HepG2 (cell line): ENCODE data around the gene PGC. TPM values are rescaled to one million over a fixed set of nuclear protein-coding genes. Genes with fewer than 3 reads are reported as not detected.

Source experiments
- ATAC-seq: fragments of 200-7000 bp; cut with Tn5 transposase; 3 replicates; pipeline ENCODE4 v1.9.1; 2020; ENCODE audit warnings: mild to moderate bottlenecking, moderate library complexity
- BruUV-seq: library from RNA; stranded (reverse); fragments of 400-500 nt; replicated peaks from 2 replicates; lab custom pipeline; 2021; lab: Mats Ljungman, UMichigan
- CTCF ChIA-PET: fragments of 300-600 bp; formaldehyde crosslinking; extraction: SDS; loops from one replicate; lab custom pipeline; 2021; ENCODE audit warnings: low total read pairs, inconsistent platforms, low intra/inter-chr PET ratio; lab: Yijun Ruan, JAX
- POLR2A ChIA-PET: fragments of 350-600 bp; sonication (Branson Sonifier 250); formaldehyde crosslinking; loops from one replicate; lab custom pipeline; 2020; ENCODE audit warnings: antibody characterized with exemption, inconsistent platforms; lab: Yijun Ruan, JAX
- DNase-seq: peaks from one replicate; pipeline ENCODE4 v3.0.0-alpha.2; 2015; ENCODE audit warnings: low spot score
- FAIRE-seq: peaks from 3 replicates; lab custom pipeline; 2011; peaks lifted over from hg19 to GRCh38; lab: Jason Lieb, UNC
- H2AFZ ChIP-seq: one replicate; pipeline ENCODE4 v1.6.1; 2011; ENCODE audit warnings: low read length, inconsistent platforms
- H3K27ac ChIP-seq: fragments of 300-600 bp; 3 replicates; pipeline ENCODE4 v1.8.0; 2011; ENCODE audit warnings: mixed run types, mild to moderate bottlenecking, mixed read lengths, low read length, inconsistent platforms; ENCODE audit not compliant: insufficient read depth; ENCODE audit errors: extremely low read length
- H3K27me3 ChIP-seq, 2 experiments: fragments of 200-600 bp in 1 of 2; 2 replicates in 1 of 2; 3 replicates in 1 of 2; pipeline versions ENCODE4 v1.6.0 to v1.8.0; 2011; ENCODE audit warnings: low read length in 2 of 2, mild to moderate bottlenecking in 2 of 2, moderate library complexity in 2 of 2, inconsistent platforms in 1 of 2; ENCODE audit not compliant: insufficient read depth in 2 of 2, control insufficient read depth in 1 of 2
- H3K36me3 ChIP-seq, 2 experiments: fragments of 200-600 bp in 1 of 2; replicated peaks in 1 of 2; 2 replicates in 1 of 2; 3 replicates in 1 of 2; pipeline versions ENCODE4 v1.5.1 to v1.8.0; 2011; ENCODE audit warnings: low read length in 2 of 2, inconsistent platforms in 1 of 2; ENCODE audit not compliant: insufficient read depth in 2 of 2, control insufficient read depth in 1 of 2
- H3K4me1 ChIP-seq: 2 replicates; pipeline ENCODE4 v1.5.1; 2012; ENCODE audit warnings: low read length, inconsistent platforms; ENCODE audit not compliant: insufficient read depth
- H3K4me2 ChIP-seq: 2 replicates; pipeline ENCODE4 v1.6.0; 2011; ENCODE audit warnings: low read depth, low read length, inconsistent platforms
- H3K4me3 ChIP-seq, 3 experiments: fragments of 200-600 bp in 1 of 3; sonication (generic), shearing (Covaris generic) in 1 of 3; replicated peaks in 1 of 3; 2 replicates each; pipeline ENCODE4 v1.5.1; 2011 to 2016; ENCODE audit warnings: low read length in 3 of 3, inconsistent platforms in 2 of 3, low read depth in 2 of 3, mild to moderate bottlenecking in 2 of 3, control low read depth in 1 of 3, mixed read lengths in 1 of 3; ENCODE audit not compliant: insufficient read depth in 1 of 3
- H3K79me2 ChIP-seq: one replicate; pipeline ENCODE4 v1.6.1; 2011; ENCODE audit warnings: low read length, inconsistent platforms; ENCODE audit not compliant: insufficient read depth
- H3K9ac ChIP-seq: 2 replicates; pipeline ENCODE4 v1.6.0; 2011; ENCODE audit warnings: mild to moderate bottlenecking, low read depth, low read length, inconsistent platforms; ENCODE audit not compliant: insufficient read depth
- H3K9me3 ChIP-seq: 2 replicates; pipeline ENCODE4 v1.5.1; 2012; ENCODE audit warnings: mild to moderate bottlenecking, low read length
- H4K20me1 ChIP-seq: 2 replicates; pipeline ENCODE4 v1.6.0; 2011; ENCODE audit warnings: inconsistent platforms, mild to moderate bottlenecking, low read length, moderate library complexity; ENCODE audit not compliant: insufficient read depth
- CHCHD3 ChIP-seq: sonication (generic); formaldehyde crosslinking; IDR thresholded peaks from 2 replicates; pipeline ENCODE4 v1.8.0; 2022; ENCODE audit warnings: mild to moderate bottlenecking, missing genetic modification reagents, moderate library complexity
- IKZF1 ChIP-seq: fragments of 450-650 bp; IDR thresholded peaks from 2 replicates; pipeline ENCODE4 v1.7.1; 2016
- MEIS2 ChIP-seq: sonication (generic); formaldehyde crosslinking; IDR thresholded peaks from 2 replicates; pipeline ENCODE4 v1.9.0; 2021; ENCODE audit warnings: mild to moderate bottlenecking, missing genetic modification reagents
- MTF2 ChIP-seq: sonication (generic); formaldehyde crosslinking; IDR thresholded peaks from 2 replicates; pipeline ENCODE4 v1.5.0; 2020; ENCODE audit warnings: missing genetic modification reagents, borderline replicate concordance
- SMAD1 ChIP-seq: sonication (generic); formaldehyde crosslinking; IDR thresholded peaks from 2 replicates; pipeline ENCODE4 v1.4.0; 2020; ENCODE audit warnings: missing genetic modification reagents, low read depth, mild to moderate bottlenecking, borderline replicate concordance
- ZNF713 ChIP-seq: sonication (generic); formaldehyde crosslinking; IDR thresholded peaks from 2 replicates; pipeline ENCODE4 v1.4.0; 2020; ENCODE audit warnings: mild to moderate bottlenecking, missing genetic modification reagents
- WGBS: methylation state at CpG from one replicate; pipeline ENCODE4 v1.1.6; 2017; ENCODE audit warnings: low lambda C conversion rate; 5-methylcytosine and 5-hydroxymethylcytosine counted together
- in situ Hi-C: cut with HindIII; loops from 2 replicates; pipeline ENCODE4 v1.10.0; 2017; ENCODE audit warnings: low pct_unique_long_range_greater_than_20kb; ENCODE audit not compliant: extremely low pct_ligation_motif_present
- intact Hi-C: fragments of 100-400 bp; cut with micrococcal nuclease; formaldehyde crosslinking; loops from one replicate; pipeline ENCODE4 v1.10.0; 2022; ENCODE audit not compliant: unreplicated experiment
- polyA plus RNA-seq, 8 experiments: library from polyadenylated mRNA; depleted of rRNA in 3 of 8; stranded (reverse) in 7 of 8; unstranded in 1 of 8; fragments of >200 nt; fragmentation: Illumina TruSeq in 4 of 8; extraction: Trizol in 4 of 8; gene quantifications; 2 replicates each; pipeline versions ENCODE4 v1.2.1 to v1.2.3, GENCODE V29; 2011 to 2016; ENCODE audit warnings: low read depth in 4 of 8, missing spikeins in 1 of 8, mixed read lengths in 1 of 8; ENCODE audit not compliant: insufficient read depth in 1 of 8
- total RNA-seq, 5 experiments: library from RNA; depleted of rRNA; stranded (reverse); fragments of >200 nt; fragmentation: Illumina TruSeq; extraction: Trizol; gene quantifications; 2 replicates each; pipeline ENCODE4 v1.2.3, GENCODE V29; 2016; ENCODE audit warnings: low read depth in 1 of 5
- TF ChIP-seq, protein P1 (sequence below): sonication (generic); formaldehyde crosslinking; IDR thresholded peaks from 2 replicates; pipeline ENCODE4 v1.8.1; 2023; ENCODE audit warnings: mild to moderate bottlenecking, moderate library complexity, missing genetic modification reagents
- TF ChIP-seq, protein P2 (sequence below): fragments of 450-650 bp; IDR thresholded peaks from 2 replicates; pipeline ENCODE4 v1.6.1; 2016

Gene PGC
- total and polyA plus RNA-seq, 2 of the 13 experiments (the other 11 are each of a cell fraction or from before 2014, with no cell fraction given), result 426 to 502 TPM

GRCh38 chr6:41722969-41723529, 24.1 kb downstream of the PGC start:
- Histone ChIP-seq H4K20me1 (no peaks in the 10 kb centered on the region), H3K4me2 (peak overlapping the region; percentile 51), H3K79me2 (peaks cover 3% of the 10 kb centered on the region), H3K9me3 (no peaks in the 10 kb centered on the region), H3K9ac (peak overlapping the region; percentile 6; the same call in 1 of the 2 replicates), H3K4me3 (peak overlapping the region in 1 of 3 experiments; percentile 34; a peak in 1 of 6 replicates), H3K27me3 (no peaks in the 10 kb centered on the region), H3K27ac (no peak overlapping the region), H2AFZ (no peak overlapping the region), H3K4me1 (peaks cover 48% of the 10 kb centered on the region), H3K36me3 (no peaks in the 10 kb centered on the region)
- ATAC-seq, result no peak
- CTCF ChIA-PET, result no interaction called here
- DNase-seq, result no peak
- POLR2A ChIA-PET, result interaction anchor here (0.6 to 2.5 kb wide), 8 partner anchors 11 to 827 kb away, joined by 3 to 21 read pairs (median 4); partner anchors contain the start of genes FRS3 and PRICKLE4
- FAIRE-seq, result no peak
- 70% methylated on average over 8 of the region's 8 CpGs for WGBS
- intact Hi-C loops (loop anchor here (10.0 kb wide), 1 partner anchor 322 kb away; no protein-coding TSS in a partner anchor), in situ Hi-C loops (no loop called here)
- TF ChIP-seq, protein P1, sequence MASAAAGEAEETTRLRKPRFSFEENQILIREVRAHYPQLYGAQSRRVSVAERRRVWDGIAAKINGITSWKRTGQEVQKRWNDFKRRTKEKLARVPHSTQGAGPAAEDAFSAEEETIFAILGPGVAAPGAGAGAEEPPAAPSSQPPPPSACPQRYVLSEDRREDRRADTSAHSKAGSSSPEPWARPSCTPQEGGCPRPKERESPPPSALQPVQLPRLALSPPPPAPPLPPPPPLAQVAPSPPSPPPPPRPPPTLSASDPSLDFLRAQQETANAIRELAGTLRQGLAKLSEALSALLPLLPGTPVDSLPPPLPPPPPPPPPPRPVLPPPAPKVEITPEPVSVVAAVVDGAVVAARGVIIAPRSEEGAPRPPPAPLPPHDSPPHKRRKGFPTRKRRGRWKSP (CRISPR knock-in tag), result no peak
- TF ChIP-seq SMAD1 (CRISPR knock-in tag), result 0 out of 2 replicates have a peak, but pooled peaks have one; percentile 48
- TF ChIP-seq IKZF1, result 0 out of 2 replicates have a peak, but pooled peaks have one; percentile 31
- TF ChIP-seq ZNF713 (CRISPR knock-in tag), result 0 out of 2 replicates have a peak, but pooled peaks have one; percentile 17
- no peak for TF ChIP-seq MTF2
- 0 out of 2 replicates have a peak, but pooled peaks have one; percentile 11 for TF ChIP-seq MEIS2 (CRISPR knock-in tag)
- TF ChIP-seq, protein P2, sequence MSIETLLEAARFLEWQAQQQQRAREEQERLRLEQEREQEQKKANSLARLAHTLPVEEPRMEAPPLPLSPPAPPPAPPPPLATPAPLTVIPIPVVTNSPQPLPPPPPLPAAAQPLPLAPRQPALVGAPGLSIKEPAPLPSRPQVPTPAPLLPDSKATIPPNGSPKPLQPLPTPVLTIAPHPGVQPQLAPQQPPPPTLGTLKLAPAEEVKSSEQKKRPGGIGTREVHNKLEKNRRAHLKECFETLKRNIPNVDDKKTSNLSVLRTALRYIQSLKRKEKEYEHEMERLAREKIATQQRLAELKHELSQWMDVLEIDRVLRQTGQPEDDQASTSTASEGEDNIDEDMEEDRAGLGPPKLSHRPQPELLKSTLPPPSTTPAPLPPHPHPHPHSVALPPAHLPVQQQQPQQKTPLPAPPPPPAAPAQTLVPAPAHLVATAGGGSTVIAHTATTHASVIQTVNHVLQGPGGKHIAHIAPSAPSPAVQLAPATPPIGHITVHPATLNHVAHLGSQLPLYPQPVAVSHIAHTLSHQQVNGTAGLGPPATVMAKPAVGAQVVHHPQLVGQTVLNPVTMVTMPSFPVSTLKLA, result peak; percentile 87
- TF ChIP-seq CHCHD3, result 0 out of 2 replicates have a peak, but pooled peaks have one; percentile 45
- BruUV-seq, result no TSS peak
